ENCODE results near the gene JSRP1. TPM values are rescaled to one million over a fixed set of nuclear protein-coding genes. Genes with fewer than 3 reads are reported as not detected.

Gene JSRP1
- total RNA-seq, 4 donors from 2014 or later = not detected

DNA sequence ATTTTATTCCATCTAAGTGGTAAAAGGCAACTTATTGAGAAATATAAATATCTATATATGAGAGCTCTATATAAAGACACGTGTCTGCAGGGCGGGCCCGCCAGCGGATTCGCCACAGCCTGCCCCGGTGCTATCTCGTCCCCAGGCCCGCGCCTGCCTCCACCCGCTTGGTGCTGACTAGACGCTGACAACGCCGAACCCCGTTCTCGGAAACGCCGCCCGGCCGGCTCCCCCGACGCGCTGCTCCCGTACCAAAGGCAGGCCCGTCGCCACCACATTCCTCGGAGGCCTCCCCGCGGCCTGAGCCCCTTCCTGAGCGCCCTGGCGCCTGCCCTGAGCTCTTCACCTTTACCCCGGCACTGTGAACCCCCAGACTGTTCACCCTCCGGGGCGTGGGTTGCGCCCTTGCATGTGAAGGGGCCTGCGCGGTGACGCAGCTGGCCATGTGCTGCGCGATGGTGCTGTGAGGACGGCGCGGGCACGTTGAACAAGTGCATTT is 26.1 kb downstream of the JSRP1 start:
- H3K9me3 ChIP-seq = no peaks in the 10 kb centered on the region
- DNase-seq = no peak
- no peaks in the 10 kb centered on the region for H3K27me3 ChIP-seq
- H3K4me1 ChIP-seq = peaks cover 0 to 7% of the 10 kb centered on the region in 2 donors
- H3K36me3 ChIP-seq = no peaks in the 10 kb centered on the region
- intact Hi-C loops (cut with DNase I; ENCODE audit: low total_unique reads) = no loop called here
- H3K27ac ChIP-seq = no peak overlapping the region
- TF ChIP-seq POLR2A (IDR thresholded peaks at IDR 0.05) = no peak
- TF ChIP-seq, protein P1, sequence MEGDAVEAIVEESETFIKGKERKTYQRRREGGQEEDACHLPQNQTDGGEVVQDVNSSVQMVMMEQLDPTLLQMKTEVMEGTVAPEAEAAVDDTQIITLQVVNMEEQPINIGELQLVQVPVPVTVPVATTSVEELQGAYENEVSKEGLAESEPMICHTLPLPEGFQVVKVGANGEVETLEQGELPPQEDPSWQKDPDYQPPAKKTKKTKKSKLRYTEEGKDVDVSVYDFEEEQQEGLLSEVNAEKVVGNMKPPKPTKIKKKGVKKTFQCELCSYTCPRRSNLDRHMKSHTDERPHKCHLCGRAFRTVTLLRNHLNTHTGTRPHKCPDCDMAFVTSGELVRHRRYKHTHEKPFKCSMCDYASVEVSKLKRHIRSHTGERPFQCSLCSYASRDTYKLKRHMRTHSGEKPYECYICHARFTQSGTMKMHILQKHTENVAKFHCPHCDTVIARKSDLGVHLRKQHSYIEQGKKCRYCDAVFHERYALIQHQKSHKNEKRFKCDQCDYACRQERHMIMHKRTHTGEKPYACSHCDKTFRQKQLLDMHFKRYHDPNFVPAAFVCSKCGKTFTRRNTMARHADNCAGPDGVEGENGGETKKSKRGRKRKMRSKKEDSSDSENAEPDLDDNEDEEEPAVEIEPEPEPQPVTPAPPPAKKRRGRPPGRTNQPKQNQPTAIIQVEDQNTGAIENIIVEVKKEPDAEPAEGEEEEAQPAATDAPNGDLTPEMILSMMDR (IDR thresholded peaks at IDR 0.05) = no peak
- no peak overlapping the region for H3K4me3 ChIP-seq

DNA sequence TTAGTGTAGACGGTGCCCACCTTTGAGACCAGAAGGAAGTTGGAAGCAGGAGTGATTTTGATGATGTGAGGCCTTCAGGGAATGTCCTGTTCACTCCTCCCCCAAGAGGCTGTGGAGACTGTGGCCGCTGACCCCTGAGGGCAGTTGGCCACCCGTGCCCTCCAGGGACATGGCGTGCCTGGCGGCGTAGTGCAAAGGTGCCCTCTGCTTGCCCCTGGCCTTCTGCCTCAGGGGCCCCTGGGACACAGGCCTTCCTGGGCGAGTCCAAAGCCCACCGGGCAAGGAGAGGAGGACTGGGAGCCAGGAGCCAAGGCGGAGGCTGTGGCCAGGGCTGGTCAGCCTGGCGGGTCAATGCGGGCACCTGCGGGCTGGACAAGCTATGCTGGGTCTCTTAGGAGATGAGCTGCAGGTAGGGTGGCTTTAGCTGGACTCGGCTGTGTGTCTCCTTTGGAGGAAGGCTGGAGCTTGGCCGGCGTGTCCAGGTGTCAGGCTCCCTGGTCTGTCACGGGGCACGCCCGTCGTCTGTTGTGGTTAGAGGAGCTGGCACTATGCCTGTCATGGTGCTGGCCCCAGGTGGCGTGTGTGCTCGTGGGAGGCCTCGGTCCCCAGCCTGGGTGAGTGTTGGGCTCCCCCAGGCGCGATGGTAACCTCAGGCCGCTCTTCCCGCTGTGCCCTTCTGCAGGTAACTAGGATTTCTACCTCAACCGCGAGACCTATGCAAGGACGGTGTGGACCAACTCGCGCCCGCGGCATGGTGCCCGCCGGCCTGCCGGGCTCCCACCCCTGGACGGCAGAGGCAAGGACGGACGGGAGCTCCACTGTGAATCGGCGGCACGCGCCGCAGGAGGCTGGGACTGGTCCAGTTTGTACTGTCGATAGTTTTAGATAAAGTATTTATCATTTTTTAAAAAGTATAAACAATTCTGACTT is 26.8 kb downstream of the JSRP1 start:
- H3K4me3 ChIP-seq = no peak overlapping the region
- peaks cover 0 to under 1% of the 10 kb centered on the region in 2 donors for H3K4me1 ChIP-seq
- H3K27me3 ChIP-seq = no peaks in the 10 kb centered on the region
- no peak for DNase-seq
- H3K27ac ChIP-seq = no peak overlapping the region
- H3K36me3 ChIP-seq = no peaks in the 10 kb centered on the region
- intact Hi-C loops (cut with DNase I; ENCODE audit: low total_unique reads) = no loop called here
- TF ChIP-seq POLR2A (IDR thresholded peaks at IDR 0.05) = no peak
- TF ChIP-seq, protein P1 (IDR thresholded peaks at IDR 0.05) = no peak
- H3K9me3 ChIP-seq = no peaks in the 10 kb centered on the region

DNA sequence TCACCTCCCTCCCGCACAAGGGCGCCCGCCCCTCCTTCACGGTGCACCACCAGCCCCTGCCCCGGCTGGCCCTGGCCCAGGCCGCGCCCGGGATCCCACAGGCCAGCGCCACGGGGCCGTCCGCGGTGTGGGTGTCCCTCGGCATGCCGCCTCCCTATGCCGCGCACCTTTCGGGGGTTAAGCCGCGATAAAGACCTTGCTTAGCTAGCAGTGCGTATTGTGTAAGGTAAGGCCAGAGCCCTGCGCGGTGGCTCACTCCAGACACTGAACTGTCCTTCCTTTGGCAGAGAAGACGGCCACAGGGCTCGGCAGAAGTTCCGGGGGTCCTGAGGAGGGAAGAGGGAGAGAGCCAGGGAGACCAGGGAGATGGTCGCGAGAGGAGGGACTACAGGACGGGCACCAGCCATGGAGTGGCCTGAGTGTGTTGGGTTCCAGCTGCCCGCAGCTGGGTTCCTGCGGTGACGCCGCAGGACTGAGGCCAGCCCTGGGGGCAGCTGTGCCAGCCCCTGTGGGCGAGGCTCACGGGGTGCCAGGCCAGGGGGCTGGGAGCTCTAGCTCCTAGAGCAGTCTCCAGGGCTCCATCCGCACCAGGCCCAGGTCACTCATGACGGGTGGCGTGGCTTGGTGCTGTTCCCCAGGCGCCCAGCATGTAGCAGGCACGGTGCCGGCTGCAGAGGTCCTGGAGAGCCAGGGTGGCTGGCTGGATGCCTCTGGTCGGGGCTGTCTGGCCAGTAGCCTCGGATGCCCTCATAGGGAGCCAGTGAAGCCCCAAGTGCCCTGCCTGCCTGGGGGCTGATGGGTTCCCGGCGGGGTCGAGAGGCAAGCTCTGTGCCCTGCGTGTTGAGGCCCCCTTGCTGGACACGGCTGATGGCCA is 27.8 kb downstream of the JSRP1 start:
- no peak for DNase-seq
- intact Hi-C loops (cut with DNase I; ENCODE audit: low total_unique reads) = no loop called here
- Histone ChIP-seq H3K27me3 (no peaks in the 10 kb centered on the region), H3K9me3 (no peaks in the 10 kb centered on the region), H3K27ac (no peak overlapping the region), H3K4me3 (no peak overlapping the region), H3K4me1 (no peaks in the 10 kb centered on the region), H3K36me3 (no peaks in the 10 kb centered on the region)
- no peak for TF ChIP-seq POLR2A (IDR thresholded peaks at IDR 0.05)
- TF ChIP-seq, protein P1 (IDR thresholded peaks at IDR 0.05) = no peak

DNA sequence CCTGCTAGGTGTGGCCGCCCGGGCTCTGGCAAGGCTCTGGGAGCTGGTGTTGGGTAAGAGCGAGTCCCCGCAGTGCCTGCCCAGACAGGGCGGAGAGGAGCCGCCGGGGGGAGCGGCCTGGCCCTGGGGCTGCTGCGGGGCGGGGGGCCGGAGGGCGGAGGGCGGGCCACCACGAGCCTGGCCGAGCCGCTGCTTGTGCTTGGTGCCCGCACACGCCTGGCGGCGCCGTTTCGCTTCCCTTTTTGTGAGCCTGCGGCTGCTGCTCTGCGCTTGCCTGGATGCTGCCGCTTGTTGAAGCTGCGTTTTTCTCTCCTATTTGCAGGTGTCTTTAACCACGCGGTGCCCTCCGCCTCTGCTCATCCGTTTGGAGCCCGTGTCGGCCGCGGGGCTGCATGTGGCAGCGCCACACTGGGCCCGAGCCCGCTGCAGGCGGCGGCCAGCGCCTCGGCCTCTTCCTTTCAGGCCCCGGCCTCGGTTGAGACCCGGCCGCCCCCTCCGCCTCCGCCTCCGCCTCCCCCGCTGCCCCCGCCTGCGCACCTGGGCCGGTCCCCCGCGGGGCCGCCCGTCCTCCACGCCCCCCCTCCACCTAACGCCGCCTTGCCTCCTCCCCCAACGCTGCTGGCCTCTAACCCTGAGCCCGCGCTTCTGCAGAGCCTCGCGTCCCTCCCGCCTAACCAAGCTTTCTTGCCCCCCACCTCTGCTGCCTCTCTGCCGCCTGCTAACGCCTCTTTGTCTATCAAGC is 28.6 kb downstream of the JSRP1 start:
- no peak overlapping the region for H3K27ac ChIP-seq
- H3K36me3 ChIP-seq = no peaks in the 10 kb centered on the region
- TF ChIP-seq, protein P1 (IDR thresholded peaks at IDR 0.05) = no peak
- no peak overlapping the region for H3K4me3 ChIP-seq
- no peak for DNase-seq
- H3K4me1 ChIP-seq = no peaks in the 10 kb centered on the region
- H3K9me3 ChIP-seq = no peaks in the 10 kb centered on the region
- no peaks in the 10 kb centered on the region for H3K27me3 ChIP-seq
- intact Hi-C loops (cut with DNase I; ENCODE audit: low total_unique reads) = no loop called here
